ENCODE measurements around the gene CFAP20DC.

Gene CFAP20DC

GRCh38 chr3:58874795-58875194 is 175.0 kb downstream of the CFAP20DC start:
- no peaks in the 10 kb centered on the region for H3K9me3 ChIP-seq (ENCODE audit: control insufficient read depth, insufficient read depth, low read length)
- H3K27ac ChIP-seq (ENCODE audit: low read depth, low read length): no peak overlapping the region
- no peaks in the 10 kb centered on the region for H3K27me3 ChIP-seq (ENCODE audit: control insufficient read depth, insufficient read depth, low read length)
- no peaks in the 10 kb centered on the region for H3K36me3 ChIP-seq (ENCODE audit: control insufficient read depth, insufficient read depth, low read length)
- no peak overlapping the region for H3K4me3 ChIP-seq (ENCODE audit: low read depth, low read length)
- H3K4me1 ChIP-seq (ENCODE audit: control insufficient read depth, insufficient read depth, low read length): no peaks in the 10 kb centered on the region; the same call in 1 of the 2 replicates
- H3K9ac ChIP-seq (ENCODE audit: low read depth, low read length): no peak overlapping the region

- Histone ChIP-seq H3K4me3 (ENCODE audit: low read depth, low read length) (no peak overlapping the region), H3K9ac (ENCODE audit: low read depth, low read length) (no peak overlapping the region), H3K36me3 (ENCODE audit: control insufficient read depth, insufficient read depth, low read length) (no peaks in the 10 kb centered on the region)
Measured at GRCh38 chr3:58874248-58874741, 175.5 kb downstream of the CFAP20DC start.

DNA sequence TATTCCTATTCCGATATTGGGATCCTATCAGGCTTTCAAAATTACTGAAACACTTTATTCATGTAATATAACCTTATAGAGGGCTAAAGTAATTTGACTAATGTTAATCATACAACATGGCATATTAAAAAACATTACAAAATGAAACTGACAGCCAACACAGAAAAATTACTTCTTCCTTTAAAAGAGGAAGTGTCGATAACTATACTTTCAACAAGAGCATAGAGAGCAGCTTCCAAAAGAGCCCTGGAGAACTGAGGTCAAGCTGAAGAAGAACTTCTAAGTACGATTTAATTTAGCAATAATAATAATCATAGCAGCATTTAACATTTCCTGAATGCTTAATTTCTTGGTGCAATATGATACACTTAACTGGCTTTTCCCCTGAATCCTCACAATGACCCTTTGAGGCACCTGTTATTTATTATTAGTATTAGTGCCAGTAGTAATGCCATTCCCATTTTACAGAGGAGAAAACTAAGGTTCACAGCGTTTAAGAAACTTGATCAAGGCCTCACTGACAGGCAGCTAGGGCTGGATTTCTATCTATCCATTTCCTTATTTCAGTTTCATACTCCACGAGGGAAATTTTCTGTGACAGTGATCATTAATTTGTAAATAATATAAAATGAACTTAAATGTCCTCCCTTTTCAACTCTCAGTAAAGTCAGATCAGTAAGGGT is 181.6 kb downstream of the CFAP20DC start:
- Histone ChIP-seq H3K27me3 (ENCODE audit: control insufficient read depth, insufficient read depth, low read length) (no peaks in the 10 kb centered on the region), H3K9me3 (ENCODE audit: control insufficient read depth, insufficient read depth, low read length) (no peaks in the 10 kb centered on the region), H3K9ac (ENCODE audit: low read depth, low read length) (no peak overlapping the region), H3K4me1 (ENCODE audit: control insufficient read depth, insufficient read depth, low read length) (peaks cover 39% of the 10 kb centered on the region), H3K27ac (ENCODE audit: low read depth, low read length) (no peak overlapping the region), H3K36me3 (ENCODE audit: control insufficient read depth, insufficient read depth, low read length) (no peaks in the 10 kb centered on the region), H3K4me3 (ENCODE audit: low read depth, low read length) (no peak overlapping the region)

More at GRCh38 chr3:58874248-58874741, 175.5 kb downstream of the CFAP20DC start:
- no peaks in the 10 kb centered on the region for H3K9me3 ChIP-seq (ENCODE audit: control insufficient read depth, insufficient read depth, low read length)
- no peaks in the 10 kb centered on the region for H3K27me3 ChIP-seq (ENCODE audit: control insufficient read depth, insufficient read depth, low read length)
- no peaks in the 10 kb centered on the region; the same call in 1 of the 2 replicates for H3K4me1 ChIP-seq (ENCODE audit: control insufficient read depth, insufficient read depth, low read length)
- H3K27ac ChIP-seq (ENCODE audit: low read depth, low read length): no peak overlapping the region

DNA sequence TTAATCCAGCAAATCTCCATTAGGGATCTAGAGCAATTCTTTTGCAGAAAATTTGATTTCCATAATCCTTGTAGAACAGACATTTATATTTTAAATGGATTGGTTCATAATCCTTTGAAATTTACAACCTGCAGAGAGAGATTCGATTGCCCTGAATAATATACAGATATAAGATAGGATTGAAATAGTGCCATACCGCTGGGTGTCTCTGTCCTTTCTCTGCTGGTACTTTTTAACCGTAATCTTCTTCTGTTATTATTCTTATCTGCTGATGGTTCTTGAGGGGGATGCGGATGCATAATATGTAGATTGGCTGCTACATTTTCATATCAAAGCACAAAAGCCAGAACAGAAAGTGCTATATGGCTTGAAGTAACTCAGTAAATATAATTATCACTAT is 182.2 kb downstream of the CFAP20DC start:
- no peaks in the 10 kb centered on the region for H3K27me3 ChIP-seq (ENCODE audit: control insufficient read depth, insufficient read depth, low read length)
- H3K4me3 ChIP-seq (ENCODE audit: low read depth, low read length): no peak overlapping the region
- H3K9me3 ChIP-seq (ENCODE audit: control insufficient read depth, insufficient read depth, low read length): no peaks in the 10 kb centered on the region
- H3K4me1 ChIP-seq (ENCODE audit: control insufficient read depth, insufficient read depth, low read length): peaks cover 39% of the 10 kb centered on the region
- no peak overlapping the region for H3K9ac ChIP-seq (ENCODE audit: low read depth, low read length)
- H3K27ac ChIP-seq (ENCODE audit: low read depth, low read length): no peak overlapping the region
- no peaks in the 10 kb centered on the region for H3K36me3 ChIP-seq (ENCODE audit: control insufficient read depth, insufficient read depth, low read length)

GRCh38 chr3:58866079-58866478 is 183.7 kb downstream of the CFAP20DC start:
- Histone ChIP-seq H3K4me1 (ENCODE audit: control insufficient read depth, insufficient read depth, low read length) (peaks cover 39% of the 10 kb centered on the region), H3K9me3 (ENCODE audit: control insufficient read depth, insufficient read depth, low read length) (no peaks in the 10 kb centered on the region), H3K27me3 (ENCODE audit: control insufficient read depth, insufficient read depth, low read length) (no peaks in the 10 kb centered on the region), H3K9ac (ENCODE audit: low read depth, low read length) (no peak overlapping the region), H3K4me3 (ENCODE audit: low read depth, low read length) (peak overlapping the region; percentile 15; the same call in 1 of the 2 replicates), H3K27ac (ENCODE audit: low read depth, low read length) (peak overlapping the region; percentile 54), H3K36me3 (ENCODE audit: control insufficient read depth, insufficient read depth, low read length) (no peaks in the 10 kb centered on the region)

GRCh38 chr3:58864480-58864879 is 185.3 kb downstream of the CFAP20DC start:
- Histone ChIP-seq H3K9ac (ENCODE audit: low read depth, low read length) (no peak overlapping the region), H3K4me3 (ENCODE audit: low read depth, low read length) (no peak overlapping the region), H3K36me3 (ENCODE audit: control insufficient read depth, insufficient read depth, low read length) (no peaks in the 10 kb centered on the region), H3K9me3 (ENCODE audit: control insufficient read depth, insufficient read depth, low read length) (no peaks in the 10 kb centered on the region), H3K27me3 (ENCODE audit: control insufficient read depth, insufficient read depth, low read length) (no peaks in the 10 kb centered on the region), H3K4me1 (ENCODE audit: control insufficient read depth, insufficient read depth, low read length) (peaks cover 39% of the 10 kb centered on the region), H3K27ac (ENCODE audit: low read depth, low read length) (no peak overlapping the region)

DNA sequence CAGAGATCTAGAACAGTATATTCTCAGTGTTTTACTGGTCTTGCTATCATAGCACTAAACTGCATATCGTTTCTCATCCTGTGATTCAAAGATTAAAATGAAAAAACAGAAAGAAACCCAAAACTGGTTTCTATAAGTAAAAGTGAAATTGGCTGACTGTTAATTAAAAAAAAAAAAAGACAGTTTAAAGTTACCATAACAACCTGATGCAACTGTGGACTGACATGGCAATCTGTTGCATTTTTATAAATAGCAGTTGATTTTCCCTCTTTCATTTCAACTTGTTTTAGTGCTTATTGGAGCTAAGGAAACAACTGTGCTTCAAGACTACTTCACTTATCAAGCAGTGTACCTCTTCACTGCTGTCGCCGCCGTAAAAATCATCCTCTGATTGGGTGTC is 186.6 kb downstream of the CFAP20DC start:
- H3K9ac ChIP-seq (ENCODE audit: low read depth, low read length): no peak overlapping the region

GRCh38 chr3:58861551-58861950 is 188.3 kb downstream of the CFAP20DC start:
- Histone ChIP-seq H3K4me1 (ENCODE audit: control insufficient read depth, insufficient read depth, low read length) (peaks cover 22% of the 10 kb centered on the region), H3K36me3 (ENCODE audit: control insufficient read depth, insufficient read depth, low read length) (no peaks in the 10 kb centered on the region), H3K4me3 (ENCODE audit: low read depth, low read length) (no peak overlapping the region), H3K9me3 (ENCODE audit: control insufficient read depth, insufficient read depth, low read length) (no peaks in the 10 kb centered on the region), H3K9ac (ENCODE audit: low read depth, low read length) (no peak overlapping the region), H3K27ac (ENCODE audit: low read depth, low read length) (no peak overlapping the region), H3K27me3 (ENCODE audit: control insufficient read depth, insufficient read depth, low read length) (no peaks in the 10 kb centered on the region)

More for the DNA sequence above, 186.6 kb downstream of the CFAP20DC start:
- no peaks in the 10 kb centered on the region for H3K9me3 ChIP-seq (ENCODE audit: control insufficient read depth, insufficient read depth, low read length)
- no peak overlapping the region for H3K4me3 ChIP-seq (ENCODE audit: low read depth, low read length)
- no peaks in the 10 kb centered on the region for H3K36me3 ChIP-seq (ENCODE audit: control insufficient read depth, insufficient read depth, low read length)
- peaks cover 38% of the 10 kb centered on the region for H3K4me1 ChIP-seq (ENCODE audit: control insufficient read depth, insufficient read depth, low read length)
- H3K27ac ChIP-seq (ENCODE audit: low read depth, low read length): no peak overlapping the region
- no peaks in the 10 kb centered on the region for H3K27me3 ChIP-seq (ENCODE audit: control insufficient read depth, insufficient read depth, low read length)

DNA sequence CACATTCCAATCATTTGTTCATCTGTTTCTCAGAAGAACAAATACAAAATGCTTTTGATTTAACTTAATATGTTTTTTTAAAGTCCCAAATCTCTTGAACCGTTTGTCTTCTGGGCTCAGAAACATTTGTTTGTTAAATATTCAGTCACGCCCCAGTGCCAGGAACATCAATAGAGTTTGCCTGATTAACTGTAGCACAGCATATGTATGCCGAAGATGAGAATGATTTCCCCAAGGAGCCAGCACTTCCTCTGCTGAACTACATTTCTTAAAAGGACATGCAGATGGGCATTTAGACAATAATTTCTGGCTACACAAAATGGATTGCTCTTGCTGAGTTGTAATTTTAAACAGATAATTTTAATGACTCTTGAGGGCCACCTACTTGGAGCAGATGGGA is 191.7 kb downstream of the CFAP20DC start:
- no peaks in the 10 kb centered on the region for H3K27me3 ChIP-seq (ENCODE audit: control insufficient read depth, insufficient read depth, low read length)
- H3K9ac ChIP-seq (ENCODE audit: low read depth, low read length): no peak overlapping the region
- H3K27ac ChIP-seq (ENCODE audit: low read depth, low read length): no peak overlapping the region
- no peaks in the 10 kb centered on the region for H3K9me3 ChIP-seq (ENCODE audit: control insufficient read depth, insufficient read depth, low read length)
- no peak overlapping the region for H3K4me3 ChIP-seq (ENCODE audit: low read depth, low read length)
- no peaks in the 10 kb centered on the region for H3K36me3 ChIP-seq (ENCODE audit: control insufficient read depth, insufficient read depth, low read length)
- H3K4me1 ChIP-seq (ENCODE audit: control insufficient read depth, insufficient read depth, low read length): no peaks in the 10 kb centered on the region

DNA sequence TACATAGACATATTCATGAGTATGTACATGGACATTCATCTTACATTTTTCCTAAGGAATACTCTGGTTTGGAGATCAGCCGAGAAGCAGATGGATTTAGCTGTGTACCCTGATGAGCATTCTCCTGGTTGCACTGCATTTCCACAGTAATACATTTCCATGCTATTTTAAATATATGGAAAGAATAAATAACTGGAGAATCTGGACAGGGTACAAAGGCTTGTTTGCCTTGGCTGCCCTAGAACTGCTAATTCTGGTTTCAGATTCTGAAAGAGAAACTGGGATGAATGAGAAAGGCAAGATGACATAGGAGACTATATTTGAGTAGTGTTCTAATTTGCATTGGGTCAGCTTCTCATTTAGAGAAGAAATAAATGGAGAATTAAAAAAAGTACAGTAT is 192.4 kb downstream of the CFAP20DC start:
- Histone ChIP-seq H3K36me3 (ENCODE audit: control insufficient read depth, insufficient read depth, low read length) (no peaks in the 10 kb centered on the region), H3K27ac (ENCODE audit: low read depth, low read length) (no peak overlapping the region), H3K4me3 (ENCODE audit: low read depth, low read length) (no peak overlapping the region), H3K27me3 (ENCODE audit: control insufficient read depth, insufficient read depth, low read length) (no peaks in the 10 kb centered on the region), H3K9me3 (ENCODE audit: control insufficient read depth, insufficient read depth, low read length) (no peaks in the 10 kb centered on the region), H3K4me1 (ENCODE audit: control insufficient read depth, insufficient read depth, low read length) (no peaks in the 10 kb centered on the region), H3K9ac (ENCODE audit: low read depth, low read length) (no peak overlapping the region)

- no peak overlapping the region for H3K9ac ChIP-seq (ENCODE audit: low read depth, low read length)
Measured at GRCh38 chr3:58848826-58849225, 201.0 kb downstream of the CFAP20DC start.

More at GRCh38 chr3:58848826-58849225, 201.0 kb downstream of the CFAP20DC start:
- Histone ChIP-seq H3K27ac (ENCODE audit: low read depth, low read length) (no peak overlapping the region), H3K36me3 (ENCODE audit: control insufficient read depth, insufficient read depth, low read length) (no peaks in the 10 kb centered on the region), H3K9me3 (ENCODE audit: control insufficient read depth, insufficient read depth, low read length) (no peaks in the 10 kb centered on the region; the same call in 1 of the 2 replicates), H3K4me3 (ENCODE audit: low read depth, low read length) (no peak overlapping the region), H3K27me3 (ENCODE audit: control insufficient read depth, insufficient read depth, low read length) (no peaks in the 10 kb centered on the region), H3K4me1 (ENCODE audit: control insufficient read depth, insufficient read depth, low read length) (no peaks in the 10 kb centered on the region)
